Fibroblast of lung (primary cell): ENCODE results near the gene PCCB. TPM values are rescaled to one million over a fixed set of nuclear protein-coding genes. Genes with fewer than 3 reads are reported as not detected.
"Not testable (repeated sequence)": the region's sequence is repeated elsewhere in the genome, so short reads cannot be mapped to it uniquely, and the experiment has no call there.

Source experiments
- DNase-seq, 2 donors: peaks; one replicate each; pipeline versions ENCODE4 v3.0.0 to v3.0.0-alpha.2; 2010; ENCODE audit warnings: low read depth in 2 of 2
- H2AFZ ChIP-seq: 2 replicates; pipeline ENCODE4 v1.5.1; 2012; ENCODE audit warnings: low read length, control low read depth, inconsistent platforms
- H3K27ac ChIP-seq: 2 replicates; pipeline ENCODE4 v1.5.1; 2011; ENCODE audit warnings: low read length, control low read depth; ENCODE audit not compliant: insufficient read depth
- H3K27me3 ChIP-seq: 2 replicates; pipeline ENCODE4 v1.5.1; 2011; ENCODE audit warnings: mild to moderate bottlenecking, low read length; ENCODE audit not compliant: control insufficient read depth, insufficient read depth
- H3K36me3 ChIP-seq: 2 replicates; pipeline ENCODE4 v1.5.1; 2011; ENCODE audit warnings: low read length; ENCODE audit not compliant: control insufficient read depth, insufficient read depth
- H3K4me1 ChIP-seq: 2 replicates; pipeline ENCODE4 v1.5.1; 2011; ENCODE audit warnings: low read length; ENCODE audit not compliant: control insufficient read depth, insufficient read depth; ENCODE audit errors: extremely low read depth
- H3K4me2 ChIP-seq: 2 replicates; pipeline ENCODE4 v1.5.1; 2011; ENCODE audit warnings: low read length, control low read depth; ENCODE audit not compliant: insufficient read depth; ENCODE audit errors: extremely low read depth
- H3K4me3 ChIP-seq, 4 experiments: fragments of 200-600 bp in 1 of 4; sonication (generic) in 1 of 4; replicated peaks in 1 of 4; 2 replicates each; pipeline ENCODE4 v1.5.1; 2011 to 2016; ENCODE audit warnings: low read length in 4 of 4, low read depth in 3 of 4, mild to moderate bottlenecking in 3 of 4, control low read depth in 2 of 4, inconsistent platforms in 1 of 4, mixed read lengths in 1 of 4; ENCODE audit not compliant: insufficient read depth in 1 of 4; ENCODE audit errors: control extremely low read depth in 1 of 4
- H3K79me2 ChIP-seq: 2 replicates; pipeline ENCODE4 v1.5.1; 2012; ENCODE audit warnings: mild to moderate bottlenecking, low read length, inconsistent platforms; ENCODE audit not compliant: control insufficient read depth, insufficient read depth
- H3K9ac ChIP-seq: 2 replicates; pipeline ENCODE4 v1.5.1; 2011; ENCODE audit warnings: mild to moderate bottlenecking, low read length, control low read depth; ENCODE audit not compliant: insufficient read depth
- H3K9me3 ChIP-seq: 2 replicates; pipeline ENCODE4 v1.5.1; 2012; ENCODE audit warnings: low read depth, low read length; ENCODE audit not compliant: control insufficient read depth, insufficient read depth
- H4K20me1 ChIP-seq: 2 replicates; pipeline ENCODE4 v1.5.1; 2011; ENCODE audit warnings: low read length; ENCODE audit not compliant: control insufficient read depth, insufficient read depth; ENCODE audit errors: extremely low read depth
- EZH2 ChIP-seq: IDR thresholded peaks from 2 replicates; pipeline ENCODE4 v1.5.1; 2012; ENCODE audit warnings: low read length, control low read depth, mild to moderate bottlenecking; ENCODE audit errors: missing control alignments
- polyA plus RNA-seq, 2 donors: library from polyadenylated mRNA; depleted of rRNA in 1 of 2; stranded (reverse) in 1 of 2; unstranded in 1 of 2; fragments of >200 nt; gene quantifications; 2 replicates each; pipeline ENCODE4 v1.2.1, GENCODE V29; 2011 to 2012; ENCODE audit warnings: missing spikeins in 1 of 2
- total RNA-seq: library from RNA; depleted of rRNA; stranded (reverse); fragments of >200 nt; gene quantifications from 2 replicates; pipeline ENCODE4 v1.2.1, GENCODE V29; 2014
- TF ChIP-seq, protein P1 (sequence below), 2 donors: IDR thresholded peaks in 1 of 2; conservative IDR thresholded peaks in 1 of 2; 1 replicate in 1 of 2; 2 replicates in 1 of 2; pipeline ENCODE4 v1.5.1; 2011 to 2012; ENCODE audit warnings: low read length in 2 of 2, control low read depth in 1 of 2, inconsistent platforms in 1 of 2, low read depth in 1 of 2, mild to moderate bottlenecking in 1 of 2

PCCB gene
- total and polyA plus RNA-seq, 2 donors (not counting 1 experiment from before 2014, with no cell fraction given): 56.0 to 81.4 TPM

DNA sequence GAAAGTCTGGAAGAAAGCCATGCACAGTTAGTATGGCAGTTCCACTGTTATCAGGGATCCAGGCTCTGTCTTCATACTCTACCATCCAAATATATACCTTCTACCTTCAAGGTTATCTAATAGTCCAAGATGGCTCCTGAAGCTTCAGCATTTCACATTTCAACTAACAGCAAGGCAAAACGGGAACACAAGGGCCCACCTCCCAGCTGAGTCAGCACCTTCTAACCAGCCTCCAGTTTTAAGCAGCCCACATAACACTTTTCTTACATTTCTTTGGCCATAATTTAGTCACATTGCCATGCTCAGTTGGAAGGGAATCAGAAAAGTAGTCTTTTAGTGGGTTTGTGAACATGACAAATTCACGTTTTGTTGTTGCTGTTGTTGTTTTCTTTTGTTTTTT is 38.6 kb upstream of the PCCB start:
- H3K9me3 ChIP-seq: no peaks in the 10 kb centered on the region

DNA sequence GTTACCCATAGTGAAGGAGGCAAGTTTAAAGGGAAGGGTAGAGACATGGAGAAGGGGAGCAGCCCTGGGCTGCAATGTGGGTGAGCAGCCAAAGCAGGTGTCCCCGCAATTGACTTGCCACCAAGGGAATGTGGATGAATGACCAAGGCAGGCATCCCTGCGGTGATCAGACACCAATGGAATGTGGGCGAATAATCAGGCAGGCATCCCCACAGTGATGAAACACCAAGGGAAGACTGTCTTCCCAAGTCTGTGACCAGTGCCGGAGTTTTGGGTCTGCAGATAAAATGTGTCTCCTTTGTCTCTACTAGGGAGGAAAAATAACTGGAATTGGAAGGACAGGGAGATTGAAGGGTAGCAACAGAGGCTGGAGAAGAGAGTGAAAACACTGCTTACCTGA is 27.4 kb upstream of the PCCB start:
- H3K9ac ChIP-seq, H3K36me3 ChIP-seq, H3K27me3 ChIP-seq, H3K4me3 ChIP-seq, H4K20me1 ChIP-seq, H3K4me1 ChIP-seq, H3K79me2 ChIP-seq, H3K27ac ChIP-seq, H2AFZ ChIP-seq, H3K4me2 ChIP-seq, H3K9me3 ChIP-seq: not testable (repeated sequence)
- peak in 1 of 2 donors; percentile 38 for DNase-seq

More for the DNA sequence above, 38.6 kb upstream of the PCCB start:
- Histone ChIP-seq H3K36me3 (no peaks in the 10 kb centered on the region), H3K4me2 (no peak overlapping the region), H3K27me3 (no peaks in the 10 kb centered on the region), H3K9ac (no peak overlapping the region), H3K27ac (no peak overlapping the region), H2AFZ (no peak overlapping the region), H3K79me2 (no peaks in the 10 kb centered on the region), H3K4me1 (peaks cover 2% of the 10 kb centered on the region), H4K20me1 (no peaks in the 10 kb centered on the region), H3K4me3 (no peak overlapping the region)
- TF ChIP-seq, protein P1, sequence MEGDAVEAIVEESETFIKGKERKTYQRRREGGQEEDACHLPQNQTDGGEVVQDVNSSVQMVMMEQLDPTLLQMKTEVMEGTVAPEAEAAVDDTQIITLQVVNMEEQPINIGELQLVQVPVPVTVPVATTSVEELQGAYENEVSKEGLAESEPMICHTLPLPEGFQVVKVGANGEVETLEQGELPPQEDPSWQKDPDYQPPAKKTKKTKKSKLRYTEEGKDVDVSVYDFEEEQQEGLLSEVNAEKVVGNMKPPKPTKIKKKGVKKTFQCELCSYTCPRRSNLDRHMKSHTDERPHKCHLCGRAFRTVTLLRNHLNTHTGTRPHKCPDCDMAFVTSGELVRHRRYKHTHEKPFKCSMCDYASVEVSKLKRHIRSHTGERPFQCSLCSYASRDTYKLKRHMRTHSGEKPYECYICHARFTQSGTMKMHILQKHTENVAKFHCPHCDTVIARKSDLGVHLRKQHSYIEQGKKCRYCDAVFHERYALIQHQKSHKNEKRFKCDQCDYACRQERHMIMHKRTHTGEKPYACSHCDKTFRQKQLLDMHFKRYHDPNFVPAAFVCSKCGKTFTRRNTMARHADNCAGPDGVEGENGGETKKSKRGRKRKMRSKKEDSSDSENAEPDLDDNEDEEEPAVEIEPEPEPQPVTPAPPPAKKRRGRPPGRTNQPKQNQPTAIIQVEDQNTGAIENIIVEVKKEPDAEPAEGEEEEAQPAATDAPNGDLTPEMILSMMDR (conservative IDR thresholded peaks at IDR 0.05 in 1 of 2, IDR thresholded peaks at IDR 0.05 in 1 of 2; ENCODE audit: low read depth in 1 of 2, low read length in 2 of 2): no peak
- TF ChIP-seq EZH2: no peak
- DNase-seq: no peak

DNA sequence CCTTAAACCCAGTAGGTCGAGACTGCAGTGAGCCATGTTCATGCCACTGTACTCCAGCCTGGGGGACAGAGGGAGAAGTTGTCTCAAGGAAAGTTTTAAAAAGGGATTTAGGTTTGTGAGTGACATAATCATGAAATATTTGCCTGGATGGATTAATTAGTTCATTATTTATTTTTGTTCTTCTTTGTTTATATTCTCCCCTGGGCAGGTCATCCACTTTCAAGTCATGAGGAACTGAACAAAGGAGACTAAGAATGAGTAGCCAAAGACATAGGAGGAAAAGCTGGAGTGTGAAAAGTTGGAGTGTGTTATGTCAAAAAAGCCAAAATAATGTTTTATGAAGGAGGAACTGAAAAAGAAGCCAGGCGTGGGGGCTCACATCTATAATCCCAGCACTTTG is 17.7 kb upstream of the PCCB start:
- no peak for TF ChIP-seq EZH2
- TF ChIP-seq, protein P1 (conservative IDR thresholded peaks at IDR 0.05 in 1 of 2, IDR thresholded peaks at IDR 0.05 in 1 of 2; ENCODE audit: low read depth in 1 of 2, low read length in 2 of 2): no peak
- no peak overlapping the region for H3K4me2 ChIP-seq
- no peak overlapping the region for H3K4me3 ChIP-seq
- H3K36me3 ChIP-seq: no peaks in the 10 kb centered on the region
- no peaks in the 10 kb centered on the region for H3K4me1 ChIP-seq
- H3K27ac ChIP-seq: no peak overlapping the region
- no peaks in the 10 kb centered on the region for H3K9me3 ChIP-seq
- no peaks in the 10 kb centered on the region for H4K20me1 ChIP-seq
- DNase-seq: no peak
- peaks cover 5% of the 10 kb centered on the region for H3K27me3 ChIP-seq
- H3K79me2 ChIP-seq: no peaks in the 10 kb centered on the region
- no peak overlapping the region for H3K9ac ChIP-seq
- no peak overlapping the region for H2AFZ ChIP-seq
